PC-9 (cell line): ENCODE data around the gene IRF8. TPM values are rescaled to one million over a fixed set of nuclear protein-coding genes. Genes with fewer than 3 reads are reported as not detected.

Source experiments
- BruUV-seq: library from RNA; stranded (reverse); fragments of 400-500 nt; replicated peaks from 2 replicates; lab custom pipeline; 2021; lab: Mats Ljungman, UMichigan
- CTCF ChIA-PET: fragments of 300-600 bp; sonication (Branson Sonifier 250); formaldehyde crosslinking; loops from one replicate; lab custom pipeline; 2022; ENCODE audit warnings: antibody characterized with exemption; lab: Charles Lee
- POLR2A ChIA-PET: fragments of 300-600 bp; sonication (Branson Sonifier 250); formaldehyde crosslinking; loops from one replicate; lab custom pipeline; 2022; ENCODE audit warnings: antibody characterized with exemption; ENCODE audit not compliant: unreplicated experiment; lab: Charles Lee
- DNase-seq, 2 experiments: peaks; one replicate each; pipeline versions ENCODE4 v3.0.0 to v3.0.0-alpha.2; 2015 to 2022; ENCODE audit warnings: mixed read lengths in 1 of 2
- H2AFZ ChIP-seq: fragments of 200-600 bp; sonication (generic); 2 replicates; pipeline ENCODE4 v1.8.1; 2017; ENCODE audit warnings: antibody characterized with exemption
- H3F3A ChIP-seq: fragments of 200-600 bp; sonication (generic); 2 replicates; pipeline ENCODE4 v1.8.1; 2017; ENCODE audit warnings: antibody characterized with exemption, mild to moderate bottlenecking, low read depth; ENCODE audit not compliant: insufficient read depth
- H3K27ac ChIP-seq: fragments of 200-600 bp; sonication (generic); 2 replicates; pipeline ENCODE4 v1.6.1; 2016; ENCODE audit warnings: mixed run types
- H3K27me3 ChIP-seq: fragments of 200-600 bp; sonication (generic); 2 replicates; pipeline ENCODE4 v1.6.1; 2016; ENCODE audit warnings: low read depth, mixed run types; ENCODE audit not compliant: insufficient read depth
- H3K36me3 ChIP-seq: fragments of 200-600 bp; sonication (generic); 2 replicates; pipeline ENCODE4 v1.6.1; 2016; ENCODE audit warnings: low read depth, mixed run types
- H3K4me1 ChIP-seq: fragments of 200-600 bp; sonication (generic); replicated peaks from 2 replicates; pipeline ENCODE4 v1.6.1; 2016; ENCODE audit warnings: mixed run types; ENCODE audit not compliant: insufficient read depth
- H3K4me2 ChIP-seq: fragments of 200-600 bp; sonication (generic); 2 replicates; pipeline ENCODE4 v1.6.1; 2017; ENCODE audit warnings: mixed run types
- H3K4me3 ChIP-seq: fragments of 200-600 bp; sonication (generic); 2 replicates; pipeline ENCODE4 v1.6.1; 2016; ENCODE audit warnings: mixed run types
- H3K79me2 ChIP-seq: fragments of 200-600 bp; sonication (generic); 2 replicates; pipeline ENCODE4 v1.6.1; 2017; ENCODE audit warnings: low read depth, mixed run types
- H3K9me2 ChIP-seq: fragments of 200-600 bp; sonication (generic); 2 replicates; pipeline ENCODE4 v1.8.1; 2017; ENCODE audit warnings: mild to moderate bottlenecking; ENCODE audit not compliant: insufficient read depth
- H3K9me3 ChIP-seq: fragments of 200-600 bp; sonication (generic); 2 replicates; pipeline ENCODE4 v1.8.1; 2016; ENCODE audit warnings: low read depth; ENCODE audit not compliant: insufficient read depth
- H4K20me1 ChIP-seq: fragments of 200-600 bp; sonication (generic); 2 replicates; pipeline ENCODE4 v1.8.1; 2017; ENCODE audit not compliant: insufficient read depth
- EZH2 ChIP-seq: fragments of 200-600 bp; sonication (generic); IDR thresholded peaks from 2 replicates; pipeline ENCODE4 v1.8.0; 2017; ENCODE audit warnings: antibody characterized with exemption, low read depth
- intact Hi-C: fragments of 100-400 bp; cut with micrococcal nuclease; formaldehyde crosslinking; loops from one replicate; pipeline ENCODE4 v1.10.0; 2022; ENCODE audit not compliant: unreplicated experiment
- total RNA-seq: library from RNA; stranded (reverse); gene quantifications from 2 replicates; pipeline ENCODE4 v1.2.3, GENCODE V29; 2021
- TF ChIP-seq, protein P1 (sequence below): fragments of 200-600 bp; sonication (generic); conservative IDR thresholded peaks from 2 replicates; pipeline ENCODE4 v1.6.1; 2017; ENCODE audit warnings: mixed run types, antibody characterized with exemption, mild to moderate bottlenecking, moderate library complexity

IRF8 gene
- total RNA-seq, 1 experiment from 2014 or later, result not detected

DNA sequence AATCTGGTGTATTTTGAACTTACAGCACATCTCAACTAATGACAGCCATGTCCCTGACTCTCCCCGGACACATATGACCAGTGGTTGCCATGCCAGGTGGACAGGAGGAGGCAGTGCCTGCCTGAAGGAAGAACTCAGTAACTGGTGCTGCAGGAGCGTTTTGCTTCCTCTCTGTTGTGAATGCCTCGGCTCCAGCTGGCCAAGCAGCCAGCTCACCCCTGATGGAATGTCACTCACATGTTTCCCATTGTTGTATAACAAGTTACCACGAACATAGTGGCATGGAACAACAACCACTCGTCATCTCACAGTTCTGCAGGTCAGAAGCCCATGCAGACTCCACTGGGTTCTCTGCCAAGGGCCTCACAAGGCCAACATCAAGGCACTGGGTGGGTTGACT is 20.1 kb upstream of the IRF8 start:
- no peaks in the 10 kb centered on the region for H3F3A ChIP-seq
- POLR2A ChIA-PET, result no interaction called here
- no peaks in the 10 kb centered on the region for H3K9me2 ChIP-seq
- intact Hi-C loops, result no loop called here
- H3K9me3 ChIP-seq, result no peaks in the 10 kb centered on the region
- H3K4me3 ChIP-seq, result no peak overlapping the region
- H3K4me1 ChIP-seq, result no peaks in the 10 kb centered on the region
- H3K79me2 ChIP-seq, result no peaks in the 10 kb centered on the region
- TF ChIP-seq, protein P1, sequence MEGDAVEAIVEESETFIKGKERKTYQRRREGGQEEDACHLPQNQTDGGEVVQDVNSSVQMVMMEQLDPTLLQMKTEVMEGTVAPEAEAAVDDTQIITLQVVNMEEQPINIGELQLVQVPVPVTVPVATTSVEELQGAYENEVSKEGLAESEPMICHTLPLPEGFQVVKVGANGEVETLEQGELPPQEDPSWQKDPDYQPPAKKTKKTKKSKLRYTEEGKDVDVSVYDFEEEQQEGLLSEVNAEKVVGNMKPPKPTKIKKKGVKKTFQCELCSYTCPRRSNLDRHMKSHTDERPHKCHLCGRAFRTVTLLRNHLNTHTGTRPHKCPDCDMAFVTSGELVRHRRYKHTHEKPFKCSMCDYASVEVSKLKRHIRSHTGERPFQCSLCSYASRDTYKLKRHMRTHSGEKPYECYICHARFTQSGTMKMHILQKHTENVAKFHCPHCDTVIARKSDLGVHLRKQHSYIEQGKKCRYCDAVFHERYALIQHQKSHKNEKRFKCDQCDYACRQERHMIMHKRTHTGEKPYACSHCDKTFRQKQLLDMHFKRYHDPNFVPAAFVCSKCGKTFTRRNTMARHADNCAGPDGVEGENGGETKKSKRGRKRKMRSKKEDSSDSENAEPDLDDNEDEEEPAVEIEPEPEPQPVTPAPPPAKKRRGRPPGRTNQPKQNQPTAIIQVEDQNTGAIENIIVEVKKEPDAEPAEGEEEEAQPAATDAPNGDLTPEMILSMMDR, result no peak
- TF ChIP-seq EZH2, result no peak
- CTCF ChIA-PET, result no interaction called here
- no peak overlapping the region for H3K27ac ChIP-seq
- H3K36me3 ChIP-seq, result no peaks in the 10 kb centered on the region
- H4K20me1 ChIP-seq, result no peaks in the 10 kb centered on the region
- H2AFZ ChIP-seq, result no peak overlapping the region
- no peak overlapping the region for H3K4me2 ChIP-seq
- peak; percentile 5 to 56 for DNase-seq
- no TSS peak for BruUV-seq
- H3K27me3 ChIP-seq, result peaks cover 65% of the 10 kb centered on the region

DNA sequence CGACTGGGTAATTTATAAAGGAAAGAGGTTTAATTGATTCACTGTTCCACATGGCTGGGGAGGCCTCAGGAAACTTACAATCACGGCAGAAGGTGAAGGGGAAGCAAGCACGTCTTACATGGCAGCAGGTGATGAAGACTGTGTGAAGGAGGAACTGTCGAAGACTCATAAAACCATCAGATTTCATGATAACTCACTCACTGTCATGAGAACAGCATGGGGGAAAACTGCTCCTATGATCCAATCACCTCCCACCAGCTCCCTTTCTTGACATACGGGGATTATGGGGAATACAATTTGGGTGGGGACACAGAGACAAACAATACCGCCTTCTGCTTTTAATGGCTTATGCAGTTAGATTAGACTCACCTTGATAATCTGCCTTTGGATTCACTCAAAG is 19.4 kb upstream of the IRF8 start:
- peaks cover 67% of the 10 kb centered on the region for H3K27me3 ChIP-seq
- H2AFZ ChIP-seq, result no peak overlapping the region
- H3K9me3 ChIP-seq, result no peaks in the 10 kb centered on the region
- no peak overlapping the region for H3K4me3 ChIP-seq
- H3K4me1 ChIP-seq, result no peaks in the 10 kb centered on the region
- no peak overlapping the region for H3K27ac ChIP-seq
- H3F3A ChIP-seq, result no peaks in the 10 kb centered on the region
- no peaks in the 10 kb centered on the region for H3K36me3 ChIP-seq
- no peak overlapping the region for H3K4me2 ChIP-seq
- ChIA-PET CTCF (no interaction called here), POLR2A (no interaction called here)
- no TSS peak for BruUV-seq
- TF ChIP-seq, protein P1, result no peak
- no peak for TF ChIP-seq EZH2
- H3K9me2 ChIP-seq, result no peaks in the 10 kb centered on the region
- no peaks in the 10 kb centered on the region for H4K20me1 ChIP-seq
- intact Hi-C loops, result no loop called here
- no peaks in the 10 kb centered on the region for H3K79me2 ChIP-seq
- DNase-seq, result no peak

DNA sequence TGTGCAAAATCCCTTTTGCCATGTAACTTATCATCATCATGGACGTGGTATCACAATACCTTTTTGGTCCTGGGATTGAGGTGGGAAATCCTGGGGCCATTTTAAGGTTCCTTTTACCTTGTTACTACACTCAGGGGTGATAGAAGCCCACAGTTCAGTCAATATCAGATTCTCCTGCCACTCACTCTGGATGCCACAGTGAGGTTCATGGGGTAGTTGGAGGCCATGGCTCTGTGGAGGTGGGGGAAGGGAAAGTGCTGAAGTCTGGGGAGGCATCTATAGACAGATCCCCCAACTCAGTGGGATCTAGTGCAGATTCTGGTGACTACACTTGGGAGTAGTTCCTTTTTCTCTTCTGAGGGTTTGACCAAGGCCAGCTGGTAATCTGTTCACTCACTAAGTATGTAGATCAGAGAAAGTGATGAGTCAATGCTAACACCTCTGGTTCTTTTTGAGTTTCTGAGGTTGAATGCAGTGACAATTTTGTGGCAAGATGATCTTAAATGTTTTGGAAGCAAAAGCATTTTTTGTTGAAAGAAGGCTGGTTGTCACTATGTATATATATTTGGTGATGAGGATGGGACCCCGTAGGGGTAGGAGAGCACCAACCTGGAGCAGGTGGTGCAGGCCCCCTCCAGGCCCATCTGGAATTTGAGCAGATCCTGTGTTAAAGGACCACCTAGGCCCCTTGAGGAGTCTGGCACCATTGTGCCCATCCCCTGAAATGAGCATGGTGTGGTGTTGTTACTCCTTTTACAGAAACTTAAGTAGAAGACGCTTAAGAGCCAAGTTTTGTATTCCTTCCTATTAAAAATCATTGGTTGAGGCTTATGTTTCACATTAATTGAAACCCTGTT is 18.8 kb upstream of the IRF8 start:
- no peak overlapping the region for H3K4me2 ChIP-seq
- H3K36me3 ChIP-seq, result no peaks in the 10 kb centered on the region
- no peaks in the 10 kb centered on the region for H4K20me1 ChIP-seq
- no peaks in the 10 kb centered on the region for H3K79me2 ChIP-seq
- no peaks in the 10 kb centered on the region for H3K9me3 ChIP-seq
- no peaks in the 10 kb centered on the region for H3F3A ChIP-seq
- POLR2A ChIA-PET, result no interaction called here
- H3K9me2 ChIP-seq, result no peaks in the 10 kb centered on the region
- no peak overlapping the region for H3K27ac ChIP-seq
- CTCF ChIA-PET, result no interaction called here
- no TSS peak for BruUV-seq
- H3K27me3 ChIP-seq, result peaks cover 70% of the 10 kb centered on the region
- no peak for DNase-seq
- no peak overlapping the region for H2AFZ ChIP-seq
- intact Hi-C loops, result no loop called here
- H3K4me3 ChIP-seq, result no peak overlapping the region
- H3K4me1 ChIP-seq, result no peaks in the 10 kb centered on the region
- TF ChIP-seq, protein P1, result no peak
- no peak for TF ChIP-seq EZH2
